GM18868 (cell line): ENCODE data around the gene PTPRN2.
"Not testable (repeated sequence)": the region's sequence is repeated elsewhere in the genome, so short reads cannot be mapped to it uniquely, and the experiment has no call there.

Source experiments
- ATAC-seq: cut with Tn5 transposase; IDR thresholded peaks from one replicate; pipeline ENCODE4 v1.9.1; 2021; ENCODE audit warnings: mild to moderate bottlenecking, moderate library complexity; ENCODE audit not compliant: unreplicated experiment

PTPRN2 gene

DNA sequence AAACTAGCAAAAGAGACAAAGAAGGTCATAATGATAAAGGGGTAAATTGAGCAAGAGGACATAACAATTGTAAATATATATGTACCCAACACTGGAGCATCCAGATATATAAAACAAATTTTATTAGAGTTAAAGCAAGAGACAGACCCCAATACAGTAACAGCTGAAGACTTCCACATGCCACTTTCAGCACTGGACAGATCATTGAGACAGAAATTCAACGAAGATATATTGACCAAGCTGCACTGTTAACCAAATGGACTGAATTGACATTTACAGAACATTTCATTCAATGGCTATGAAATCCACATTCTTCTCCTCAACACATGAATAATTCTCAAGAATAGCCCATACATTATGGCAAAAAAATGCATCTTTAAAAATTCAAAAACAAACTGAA, 378.2 kb downstream of the PTPRN2 start:
- ATAC-seq: no peak

DNA sequence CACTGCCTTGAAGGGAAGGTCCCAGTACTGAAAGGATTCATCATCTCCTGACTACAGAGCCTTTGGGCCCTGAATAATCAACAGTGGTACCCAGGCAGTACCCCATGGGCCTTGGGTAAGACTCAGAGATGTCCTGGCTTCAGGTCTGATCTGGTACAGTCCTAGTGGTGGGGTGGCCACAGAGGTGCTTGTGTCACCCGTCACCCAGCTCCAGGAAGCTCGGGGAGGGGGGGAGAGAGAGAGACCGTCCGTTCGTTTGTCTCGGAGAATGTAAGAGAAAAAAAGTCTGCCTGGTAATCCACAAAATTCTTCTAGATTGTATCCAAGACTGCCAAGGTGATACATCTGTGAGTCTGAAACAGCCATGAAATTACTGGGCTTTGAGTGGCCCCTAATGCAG, 381.3 kb downstream of the PTPRN2 start:
- no peak for ATAC-seq

DNA sequence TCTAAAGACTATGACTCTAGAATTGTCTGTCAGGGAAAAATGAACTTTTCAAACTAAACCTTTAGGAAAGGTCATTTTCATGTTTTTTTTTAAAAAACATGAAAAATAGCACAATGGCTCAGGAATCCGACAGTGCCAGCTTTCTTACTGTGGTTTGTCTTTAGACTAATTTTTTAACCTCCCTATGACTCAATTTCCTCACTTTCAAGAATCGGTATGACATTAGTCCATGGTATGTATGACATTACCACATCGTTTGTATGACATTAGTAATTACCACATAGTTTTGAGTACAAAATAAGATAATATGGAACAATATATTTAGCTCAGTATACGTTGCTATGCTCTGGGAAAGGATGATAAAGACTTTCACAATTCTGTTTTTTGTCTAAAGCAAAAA, 383.2 kb downstream of the PTPRN2 start:
- ATAC-seq: no peak

DNA sequence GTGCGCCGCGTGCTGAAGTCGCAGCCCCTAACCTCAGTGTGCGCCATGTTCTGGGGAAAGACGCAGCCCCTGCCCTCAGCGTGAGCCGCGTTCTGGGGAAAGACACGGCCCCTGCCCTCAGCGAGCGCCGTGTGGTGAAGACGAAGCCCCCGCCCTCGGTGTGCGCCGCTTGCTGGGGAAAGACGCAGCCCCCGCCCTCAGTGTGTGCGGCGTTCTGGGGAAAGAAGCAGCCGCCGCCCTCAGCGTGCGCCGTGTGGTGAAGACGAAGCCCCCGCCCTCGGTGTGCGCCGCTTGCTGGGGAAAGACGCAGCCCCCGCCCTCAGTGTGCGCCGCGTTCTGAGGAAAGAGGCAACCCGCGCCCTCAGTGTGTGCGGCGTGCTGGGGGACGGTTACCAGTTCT, 383.7 kb downstream of the PTPRN2 start:
- not testable (repeated sequence) for ATAC-seq

DNA sequence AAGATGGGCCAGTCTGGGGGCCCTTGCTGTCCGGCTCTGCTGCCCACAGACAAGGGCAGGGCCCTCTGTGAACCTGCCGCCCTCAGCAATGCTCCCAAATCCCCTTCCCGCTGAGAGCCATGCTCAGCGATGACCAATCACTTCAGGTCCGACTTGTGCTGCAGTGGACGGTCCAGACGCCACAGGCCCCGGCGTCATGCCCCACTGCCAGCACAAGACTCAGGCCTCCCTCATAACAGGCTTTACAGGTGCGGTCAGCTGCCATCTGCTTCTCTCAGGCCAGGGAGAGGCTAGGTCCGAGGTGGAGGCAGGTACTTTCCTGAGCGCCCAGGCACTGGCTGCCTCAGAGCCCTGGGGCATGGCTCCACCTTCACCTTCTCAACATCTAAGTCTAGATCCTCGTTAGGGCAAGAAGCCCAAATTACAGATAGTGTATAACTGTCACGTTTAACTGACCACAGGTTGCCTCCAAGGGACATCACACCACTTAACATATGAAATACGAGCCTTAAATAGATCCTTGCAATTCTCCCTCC, 393.2 kb downstream of the PTPRN2 start:
- no peak for ATAC-seq

DNA sequence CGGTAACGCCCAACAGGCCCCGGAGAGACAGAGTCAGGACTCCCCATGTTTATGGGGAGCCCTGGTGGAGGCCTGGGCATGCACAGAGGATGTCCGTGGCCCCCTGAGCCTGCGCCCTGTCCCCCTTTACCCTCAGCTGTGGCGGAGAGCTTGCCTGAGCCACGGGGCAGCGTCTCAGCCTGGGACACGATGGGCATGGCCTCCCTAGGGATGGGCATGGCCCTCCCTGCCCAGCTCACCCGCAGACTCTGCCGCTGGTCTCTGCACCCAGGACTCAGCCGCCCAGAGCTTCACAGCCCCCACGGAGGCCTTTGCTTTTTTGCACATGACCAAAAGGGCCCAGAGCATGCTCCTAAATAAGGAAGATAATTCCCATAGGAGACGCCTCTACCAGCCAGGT, 394.2 kb downstream of the PTPRN2 start:
- no peak for ATAC-seq

- no peak for ATAC-seq
These were observed 394.7 kb downstream of the PTPRN2 start for GRCh38 chr7:158192956-158193355.

DNA sequence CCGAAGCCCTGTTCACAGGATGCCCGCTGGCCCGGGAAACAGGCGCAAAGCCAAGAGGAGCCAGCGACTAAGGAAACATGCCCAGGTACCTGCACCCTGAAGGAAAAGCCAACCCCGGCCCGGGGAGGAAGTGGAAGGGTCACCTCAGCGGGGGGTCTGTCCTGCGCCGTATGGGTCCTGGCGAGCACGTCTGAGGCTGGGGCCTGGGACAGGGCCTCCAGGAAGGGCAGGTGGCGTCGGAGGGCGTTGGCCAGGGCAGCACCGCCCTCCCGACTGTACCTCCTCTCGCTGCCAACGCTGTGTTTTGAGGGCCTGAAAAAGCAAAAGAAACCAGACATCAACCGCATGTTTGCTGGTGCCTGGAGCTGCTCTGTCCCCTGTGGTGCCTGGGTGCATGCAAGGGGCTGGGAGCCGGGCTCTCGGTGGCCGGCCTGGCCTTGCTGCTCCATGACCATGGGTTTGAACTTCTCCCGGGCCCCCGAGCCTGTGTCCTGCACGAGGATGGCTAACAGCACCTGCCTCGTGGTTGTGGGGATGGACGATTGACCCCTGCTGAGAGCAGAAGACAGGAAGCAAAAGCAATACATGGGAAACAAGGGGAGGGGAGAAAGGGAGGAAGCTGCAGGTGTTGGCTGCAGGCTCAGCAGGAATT, 395.3 kb downstream of the PTPRN2 start:
- no peak for ATAC-seq

GRCh38 chr7:158191671-158192070, 396.0 kb downstream of the PTPRN2 start:
- ATAC-seq: no peak

DNA sequence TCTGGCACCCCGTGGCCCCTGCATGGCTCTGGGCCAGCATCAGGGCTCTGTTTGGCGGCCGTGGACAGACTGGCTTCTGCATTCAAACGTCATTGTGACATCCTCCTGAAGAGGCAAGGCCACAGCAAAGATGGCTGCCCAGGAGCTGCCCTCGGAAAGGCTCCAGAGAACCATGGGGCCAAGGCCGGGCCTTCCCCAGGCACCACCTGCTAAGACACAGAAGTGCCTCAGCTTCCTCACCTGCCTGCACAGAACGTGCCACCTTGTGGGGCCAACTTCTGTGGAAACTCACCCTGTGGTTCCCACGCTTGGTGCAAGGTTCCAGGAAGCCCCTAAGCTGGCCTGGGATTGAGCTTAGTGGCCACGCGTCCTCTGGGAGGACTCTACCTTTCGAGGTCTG, 396.9 kb downstream of the PTPRN2 start:
- ATAC-seq: no peak

GRCh38 chr7:158188676-158189075, 398.9 kb downstream of the PTPRN2 start:
- ATAC-seq: no peak

- ATAC-seq: no peak
These were observed 400.0 kb downstream of the PTPRN2 start for GRCh38 chr7:158187694-158187994.

DNA sequence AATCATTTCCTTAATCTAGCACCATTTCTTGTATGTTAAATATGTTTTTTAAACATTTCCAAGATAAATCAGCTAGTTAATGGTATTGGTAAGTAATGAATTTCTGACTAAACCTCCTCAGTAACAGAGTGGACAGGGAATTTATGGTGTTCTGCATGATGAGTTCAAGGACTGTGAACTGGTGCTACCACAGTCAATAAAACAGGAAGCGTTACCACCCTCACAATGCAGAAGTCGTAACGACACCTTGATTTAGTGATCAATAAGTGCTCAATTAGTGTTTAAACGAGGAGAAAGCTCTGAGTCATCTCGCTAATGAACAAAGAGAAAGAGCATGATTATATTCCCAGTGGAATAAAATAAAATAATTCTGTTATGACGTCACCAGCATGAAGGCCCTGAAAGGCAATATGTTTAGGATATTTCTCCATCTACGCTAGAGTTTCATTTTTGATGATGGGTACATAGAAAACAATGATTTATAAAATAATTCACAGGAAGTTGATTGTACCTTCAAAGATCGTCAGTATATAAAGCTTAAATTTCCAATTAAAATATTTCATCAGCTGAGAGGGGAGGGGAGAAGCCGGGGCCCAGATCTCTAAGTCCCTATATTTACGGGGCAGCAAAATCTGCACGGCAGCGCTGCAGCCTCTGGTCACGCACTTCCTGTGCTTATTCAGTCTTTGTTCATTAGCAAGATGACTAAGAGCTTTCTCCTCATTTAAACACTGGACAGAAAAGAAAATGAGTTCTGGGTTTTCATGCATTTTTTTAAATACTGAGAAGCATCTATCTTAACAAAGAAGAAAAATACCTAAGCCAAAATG, 400.5 kb downstream of the PTPRN2 start:
- ATAC-seq: no peak

GRCh38 chr7:158186406-158186805, 401.2 kb downstream of the PTPRN2 start:
- ATAC-seq: no peak

DNA sequence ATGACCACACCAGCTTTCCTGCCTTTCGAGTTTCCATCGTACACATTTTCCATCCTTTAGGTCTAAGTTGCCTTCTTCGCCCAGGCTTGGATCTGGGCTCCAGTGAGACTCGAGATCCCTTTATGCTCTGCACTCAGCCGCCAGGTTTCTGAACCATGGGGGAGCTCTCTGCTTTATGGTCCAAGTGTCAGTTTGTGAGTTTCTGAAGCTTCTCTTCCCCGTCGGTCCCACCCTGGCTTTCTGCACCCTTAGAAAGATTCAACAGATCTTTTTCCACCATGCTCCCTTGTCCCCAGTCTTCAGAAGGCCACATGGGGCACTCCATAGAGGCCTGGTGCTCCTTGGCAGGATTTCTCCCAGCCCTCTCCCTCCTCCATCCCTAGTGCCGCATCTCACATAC, 402.0 kb downstream of the PTPRN2 start:
- no peak for ATAC-seq

- ATAC-seq: no peak
These were observed 404.2 kb downstream of the PTPRN2 start for GRCh38 chr7:158183431-158183830.

- ATAC-seq: no peak
These were observed 411.0 kb downstream of the PTPRN2 start for GRCh38 chr7:158176561-158177173.

- no peak for ATAC-seq
These were observed 411.8 kb downstream of the PTPRN2 start for GRCh38 chr7:158175779-158176178.

DNA sequence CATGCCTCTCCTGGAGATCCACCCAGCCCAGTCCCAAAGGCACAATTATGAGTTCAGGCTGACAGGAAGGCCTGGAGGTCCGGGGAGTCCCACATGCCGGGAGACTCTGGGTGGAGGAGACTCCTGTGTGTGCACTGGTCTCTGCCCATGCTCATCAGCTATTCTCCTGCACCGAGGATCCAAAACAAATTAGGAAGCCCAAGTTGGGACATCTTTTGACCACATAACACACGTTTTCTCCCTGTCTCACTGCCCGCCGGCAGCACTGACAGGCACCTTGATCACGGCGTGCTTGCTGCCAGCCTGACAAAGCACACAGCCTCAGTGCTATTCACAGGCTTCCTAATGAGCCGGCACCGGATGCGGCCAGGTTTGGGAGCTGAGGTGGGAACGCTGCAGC, 412.7 kb downstream of the PTPRN2 start:
- no peak for ATAC-seq

GRCh38 chr7:158167373-158167772, 420.2 kb downstream of the PTPRN2 start:
- no peak for ATAC-seq

DNA sequence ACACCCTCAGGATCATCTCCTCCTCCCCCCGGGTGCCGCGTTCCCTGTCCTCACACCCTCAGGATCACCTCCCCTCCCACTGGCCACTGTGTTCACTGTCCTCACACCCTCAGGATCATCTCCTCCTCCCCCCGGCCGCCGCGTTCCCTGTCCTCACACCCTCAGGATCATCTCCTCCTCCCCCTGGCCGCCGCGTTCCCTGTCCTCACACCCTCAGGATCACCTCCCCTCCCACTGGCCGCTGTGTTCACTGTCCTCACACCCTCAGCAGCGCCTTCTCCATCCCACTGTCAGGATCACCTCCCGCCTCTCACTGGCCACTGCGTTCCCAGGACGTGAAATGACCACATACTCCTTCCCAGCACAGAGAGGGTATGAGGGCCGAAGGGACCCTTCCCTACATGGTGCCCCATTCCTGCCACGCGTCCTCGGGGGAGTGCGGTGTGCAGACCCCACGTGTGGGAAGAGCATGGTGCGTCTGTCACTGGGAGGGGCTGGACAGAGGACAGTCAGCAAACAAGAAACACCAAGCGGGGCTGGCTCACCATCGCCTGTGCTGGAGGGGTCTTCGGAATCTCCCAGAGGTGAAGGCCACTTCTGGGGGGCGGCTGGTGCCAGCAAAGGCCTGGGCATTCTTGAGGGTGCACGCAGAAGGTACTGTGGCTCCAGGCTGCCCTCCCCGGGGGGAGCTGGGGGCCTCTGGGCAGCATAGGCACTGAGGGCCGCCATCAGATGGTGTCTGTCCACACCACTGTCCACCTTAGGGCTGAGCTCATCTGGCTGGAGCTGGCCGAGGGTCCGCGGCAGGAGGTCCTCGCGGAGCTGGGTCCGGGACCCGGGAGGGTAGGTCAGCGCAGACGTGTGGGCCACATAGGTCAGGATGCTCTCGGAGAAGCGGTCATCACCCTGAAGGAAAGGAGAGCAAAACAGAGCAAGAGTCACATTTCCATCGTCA, 421.0 kb downstream of the PTPRN2 start:
- ATAC-seq: no peak
